ENCODE results near the gene UBXN2A. TPM values are rescaled to one million over a fixed set of nuclear protein-coding genes. Genes with fewer than 3 reads are reported as not detected.

The UBXN2A gene, protein sequence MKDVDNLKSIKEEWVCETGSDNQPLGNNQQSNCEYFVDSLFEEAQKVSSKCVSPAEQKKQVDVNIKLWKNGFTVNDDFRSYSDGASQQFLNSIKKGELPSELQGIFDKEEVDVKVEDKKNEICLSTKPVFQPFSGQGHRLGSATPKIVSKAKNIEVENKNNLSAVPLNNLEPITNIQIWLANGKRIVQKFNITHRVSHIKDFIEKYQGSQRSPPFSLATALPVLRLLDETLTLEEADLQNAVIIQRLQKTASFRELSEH
- 1 to 10 TPM; 7.6 to 7.7 TPM for total RNA-seq

- intact Hi-C loops (cut with micrococcal nuclease): loop anchor here (1.0 to 5.0 kb wide), 4 partner anchors 13 to 182 kb away; partner anchors contain the start of genes ATAD2B, FAM228B, PFN4 and SF3B6
These were observed at the start of gene UBXN2A for GRCh38 chr2:23939987-23940717. TSS of gene UBXN2A (plus strand) at chr2:23940463. CDS start at chr2:23958315, 17,852 bp downstream.

DNA sequence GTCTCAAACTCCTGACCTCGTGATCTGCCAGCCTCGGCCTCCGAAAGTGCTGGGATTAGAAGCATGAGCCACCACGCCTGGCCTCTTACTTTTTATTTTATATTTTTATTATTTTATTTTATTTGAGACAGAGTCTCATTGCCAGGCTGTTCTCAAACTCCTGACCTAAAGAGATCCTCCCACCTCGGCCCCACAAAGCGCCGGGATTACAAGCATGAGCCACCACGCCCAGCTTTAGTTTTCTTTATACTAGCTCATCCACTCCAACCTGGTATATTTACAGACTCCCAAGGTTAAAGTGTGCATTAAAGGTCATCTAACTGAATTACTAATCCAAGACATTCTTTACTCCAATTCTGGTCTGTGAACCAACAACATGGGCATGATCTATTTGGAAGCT lies 40.1 kb upstream of the UBXN2A start:
- Mint-ChIP-seq H3K9me3 (no peaks in the 10 kb centered on the region), H3K4me3 (no peak overlapping the region), H3K27ac (no peak overlapping the region), H3K4me1 (ENCODE audit: low read depth) (peaks cover 33% of the 10 kb centered on the region), H3K27me3 (ENCODE audit: low read depth) (no peaks in the 10 kb centered on the region), H3K36me3 (ENCODE audit: low read depth) (no peaks in the 10 kb centered on the region)
- intact Hi-C loops (cut with micrococcal nuclease): no loop called here
- CTCF ChIA-PET: interaction anchor here (1.3 kb wide), 1 partner anchor 27 kb away, joined by 3 read pairs; the partner anchor contains the start of gene ATAD2B
- no peak for DNase-seq

More at GRCh38 chr2:23939987-23940717, at the start of gene UBXN2A:
- Mint-ChIP-seq H3K27ac (peak within 1 kb of the TSS; percentile 84), H3K4me1 (ENCODE audit: low read depth) (peaks cover 15% of the 10 kb centered on the region), H3K4me3 (peak within 1 kb of the TSS; percentile 88), H3K27me3 (ENCODE audit: low read depth) (peaks cover 8% of the 10 kb centered on the region), H3K9me3 (no peaks in the 10 kb centered on the region), H3K36me3 (ENCODE audit: low read depth) (no peaks in the 10 kb centered on the region)
- peak; percentile 71 for DNase-seq
- CTCF ChIA-PET: interaction anchor here (0.6 to 3.6 kb wide), 7 partner anchors 12 to 165 kb away, joined by 3 to 36 read pairs (median 3); partner anchors contain the start of gene ATAD2B

DNA sequence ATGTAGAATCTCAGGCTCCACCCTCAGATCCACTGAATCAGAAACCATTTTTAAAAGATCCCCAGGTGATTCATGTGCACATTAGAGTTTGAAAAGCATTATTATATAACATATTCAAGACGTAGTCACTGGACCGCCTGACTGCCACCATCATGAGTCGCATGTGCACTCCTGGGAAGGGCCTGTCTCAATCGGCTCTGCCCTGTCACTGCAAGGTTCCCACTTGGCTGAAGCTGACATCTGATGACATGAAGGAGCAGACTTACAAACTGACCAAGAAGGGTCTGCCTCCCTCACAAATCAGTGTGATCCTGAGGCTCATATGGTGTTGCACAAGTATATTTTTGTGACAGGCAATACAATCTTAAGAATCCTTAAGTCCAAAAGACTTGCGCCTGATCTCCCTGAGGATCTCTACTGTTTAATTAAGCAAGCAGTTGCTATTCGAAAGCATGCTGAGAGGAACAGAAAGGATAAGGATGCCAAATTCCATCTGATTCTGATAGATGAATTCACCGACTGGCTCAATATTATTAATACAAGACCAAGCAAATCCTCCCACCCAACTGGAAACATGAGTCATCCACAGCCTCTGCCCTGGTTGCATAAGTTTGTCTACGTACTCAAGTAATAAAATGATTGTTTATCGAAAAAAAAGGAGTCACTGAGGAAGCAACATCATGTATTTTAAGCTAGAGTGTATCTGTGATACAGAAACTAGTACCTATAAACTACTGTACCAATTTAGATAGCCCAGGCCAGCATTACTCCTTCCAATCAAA lies 39.5 kb upstream of the UBXN2A start:
- Mint-ChIP-seq H3K4me1 (ENCODE audit: low read depth) (peaks cover 36% of the 10 kb centered on the region), H3K4me3 (no peak overlapping the region), H3K27ac (no peak overlapping the region), H3K9me3 (no peaks in the 10 kb centered on the region), H3K27me3 (ENCODE audit: low read depth) (no peaks in the 10 kb centered on the region), H3K36me3 (ENCODE audit: low read depth) (no peaks in the 10 kb centered on the region)
- CTCF ChIA-PET: interaction anchor here (0.7 to 1.2 kb wide), 2 partner anchors 14 to 192 kb away, joined by 3 read pairs; no protein-coding TSS in a partner anchor
- intact Hi-C loops (cut with micrococcal nuclease): no loop called here
- DNase-seq: no peak

GRCh38 chr2:23901966-23902846 lies 38.1 kb upstream of the UBXN2A start:
- Mint-ChIP-seq H3K9me3 (no peaks in the 10 kb centered on the region), H3K27me3 (ENCODE audit: low read depth) (no peaks in the 10 kb centered on the region), H3K27ac (no peak overlapping the region), H3K4me1 (ENCODE audit: low read depth) (peaks cover 35% of the 10 kb centered on the region), H3K36me3 (ENCODE audit: low read depth) (no peaks in the 10 kb centered on the region), H3K4me3 (no peak overlapping the region)
- intact Hi-C loops (cut with micrococcal nuclease): no loop called here
- no peak for DNase-seq
- CTCF ChIA-PET: interaction anchor here (0.6 kb wide), 1 partner anchor 55 kb away, joined by 3 read pairs; no protein-coding TSS in a partner anchor

- no peak for DNase-seq
- CTCF ChIA-PET: no interaction called here
These were observed 37.2 kb upstream of the UBXN2A start for GRCh38 chr2:23903034-23903433.

DNA sequence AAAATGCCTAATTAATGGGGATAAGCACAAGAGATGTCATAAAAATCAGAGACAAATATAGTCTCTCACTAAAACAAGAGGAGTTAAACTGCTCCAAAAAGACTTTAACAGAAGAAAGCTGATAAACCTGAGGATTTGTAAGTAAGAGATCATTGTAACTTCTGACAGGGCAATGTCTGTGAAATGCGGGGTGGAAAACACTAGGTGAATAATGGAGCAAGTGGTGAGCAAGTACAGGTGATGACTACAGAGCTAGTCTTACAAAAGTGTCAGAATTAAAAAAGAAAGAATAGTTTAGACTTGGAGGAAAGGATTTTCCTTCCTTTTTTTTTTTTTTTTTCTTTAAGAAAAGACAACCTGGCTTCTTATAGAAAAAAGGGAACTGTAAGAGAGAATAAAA lies 36.0 kb upstream of the UBXN2A start:
- DNase-seq: no peak
- H3K27me3 Mint-ChIP-seq (ENCODE audit: low read depth): no peaks in the 10 kb centered on the region
- H3K36me3 Mint-ChIP-seq (ENCODE audit: low read depth): no peaks in the 10 kb centered on the region
- intact Hi-C loops (cut with micrococcal nuclease): no loop called here
- peaks cover 33% of the 10 kb centered on the region for H3K4me1 Mint-ChIP-seq (ENCODE audit: low read depth)
- H3K27ac Mint-ChIP-seq: no peak overlapping the region
- H3K4me3 Mint-ChIP-seq: no peak overlapping the region
- H3K9me3 Mint-ChIP-seq: no peaks in the 10 kb centered on the region
- CTCF ChIA-PET: interaction anchor here (0.7 to 1.9 kb wide), 2 partner anchors 23 to 76 kb away, joined by 5 to 6 read pairs; partner anchors contain the start of gene ATAD2B

More at GRCh38 chr2:23903034-23903433, 37.2 kb upstream of the UBXN2A start:
- intact Hi-C loops (cut with micrococcal nuclease): no loop called here
- Mint-ChIP-seq H3K9me3 (no peaks in the 10 kb centered on the region), H3K4me3 (no peak overlapping the region), H3K36me3 (ENCODE audit: low read depth) (no peaks in the 10 kb centered on the region), H3K4me1 (ENCODE audit: low read depth) (peaks cover 35% of the 10 kb centered on the region), H3K27me3 (ENCODE audit: low read depth) (no peaks in the 10 kb centered on the region), H3K27ac (no peak overlapping the region)

DNA sequence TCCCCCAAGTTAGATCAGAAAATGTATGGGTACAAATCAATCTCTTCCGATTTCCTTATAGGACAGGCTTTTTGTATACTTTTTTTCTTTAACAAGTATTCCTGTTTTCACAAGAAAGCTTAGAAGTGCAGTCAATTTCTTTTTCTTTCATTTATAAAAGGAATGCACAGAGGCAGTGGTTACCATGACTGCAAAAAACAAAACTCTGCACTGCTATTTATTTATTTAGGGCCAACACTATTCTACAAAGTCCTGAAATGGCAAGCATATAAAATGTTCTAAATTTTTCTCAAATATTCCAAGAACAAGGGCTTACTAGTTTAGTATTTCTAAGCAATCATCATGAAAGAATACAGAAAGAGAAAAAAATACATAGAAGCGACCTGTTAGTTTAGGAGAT lies 35.6 kb upstream of the UBXN2A start:
- intact Hi-C loops (cut with micrococcal nuclease): no loop called here
- no peak for DNase-seq
- CTCF ChIA-PET: interaction anchor here (1.9 kb wide), 1 partner anchor 22 kb away, joined by 5 read pairs; the partner anchor contains the start of gene ATAD2B
- H3K9me3 Mint-ChIP-seq: no peaks in the 10 kb centered on the region
- H3K27me3 Mint-ChIP-seq (ENCODE audit: low read depth): no peaks in the 10 kb centered on the region
- H3K4me3 Mint-ChIP-seq: no peak overlapping the region
- peaks cover 33% of the 10 kb centered on the region for H3K4me1 Mint-ChIP-seq (ENCODE audit: low read depth)
- H3K27ac Mint-ChIP-seq: no peak overlapping the region
- H3K36me3 Mint-ChIP-seq (ENCODE audit: low read depth): no peaks in the 10 kb centered on the region

- no peaks in the 10 kb centered on the region for H3K27me3 Mint-ChIP-seq (ENCODE audit: low read depth)
- H3K9me3 Mint-ChIP-seq: no peaks in the 10 kb centered on the region
- no peak overlapping the region for H3K27ac Mint-ChIP-seq
- intact Hi-C loops (cut with micrococcal nuclease): no loop called here
- no peaks in the 10 kb centered on the region for H3K36me3 Mint-ChIP-seq (ENCODE audit: low read depth)
- CTCF ChIA-PET: interaction anchor here (1.9 kb wide), 1 partner anchor 22 kb away, joined by 5 read pairs; the partner anchor contains the start of gene ATAD2B
- peaks cover 33% of the 10 kb centered on the region for H3K4me1 Mint-ChIP-seq (ENCODE audit: low read depth)
- no peak for DNase-seq
- no peak overlapping the region for H3K4me3 Mint-ChIP-seq
These were observed 35.1 kb upstream of the UBXN2A start for GRCh38 chr2:23905155-23905554.

GRCh38 chr2:23912054-23912453 lies 28.2 kb upstream of the UBXN2A start:
- DNase-seq: no peak
- Mint-ChIP-seq H3K27ac (no peak overlapping the region), H3K36me3 (ENCODE audit: low read depth) (peaks cover 1% of the 10 kb centered on the region), H3K4me3 (no peak overlapping the region), H3K4me1 (ENCODE audit: low read depth) (peaks cover 29% of the 10 kb centered on the region), H3K27me3 (ENCODE audit: low read depth) (no peaks in the 10 kb centered on the region), H3K9me3 (no peaks in the 10 kb centered on the region)
- CTCF ChIA-PET: no interaction called here
- intact Hi-C loops (cut with micrococcal nuclease): no loop called here

DNA sequence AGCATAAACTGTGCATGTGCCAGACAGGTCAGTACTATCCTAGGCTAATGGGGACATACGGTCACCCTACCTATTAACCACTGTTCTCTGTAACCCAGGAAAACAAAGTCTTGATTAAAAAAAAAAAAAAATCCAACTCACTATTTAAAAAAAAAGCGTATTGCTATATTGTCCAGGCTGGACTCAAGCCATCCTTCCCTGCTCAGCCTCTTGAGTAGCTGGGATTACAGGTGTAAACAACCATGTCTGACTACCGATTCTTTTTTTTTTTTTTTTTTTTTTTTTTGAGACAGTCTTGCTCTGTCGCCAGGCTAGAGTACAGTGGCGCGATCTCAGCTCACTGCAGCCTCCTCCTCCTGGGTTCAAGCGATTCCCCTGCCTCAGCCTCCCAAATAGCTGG lies 24.9 kb upstream of the UBXN2A start:
- Mint-ChIP-seq H3K4me3 (no peak overlapping the region), H3K27me3 (ENCODE audit: low read depth) (no peaks in the 10 kb centered on the region), H3K27ac (no peak overlapping the region), H3K9me3 (no peaks in the 10 kb centered on the region), H3K4me1 (ENCODE audit: low read depth) (peaks cover 46% of the 10 kb centered on the region), H3K36me3 (ENCODE audit: low read depth) (peaks cover 1% of the 10 kb centered on the region)
- DNase-seq: no peak
- intact Hi-C loops (cut with micrococcal nuclease): no loop called here
- CTCF ChIA-PET: interaction anchor here (0.7 kb wide), 1 partner anchor 10 kb away, joined by 3 read pairs; no protein-coding TSS in a partner anchor

GRCh38 chr2:23916727-23917405 lies 23.4 kb upstream of the UBXN2A start:
- CTCF ChIA-PET: interaction anchor here (0.6 kb wide), 1 partner anchor 90 kb away, joined by 4 read pairs; no protein-coding TSS in a partner anchor
- no peak for DNase-seq
- intact Hi-C loops (cut with micrococcal nuclease): loop anchor here (1.0 kb wide), 1 partner anchor 9 kb away; no protein-coding TSS in a partner anchor

More at GRCh38 chr2:23916727-23917405, 23.4 kb upstream of the UBXN2A start:
- Mint-ChIP-seq H3K9me3 (no peaks in the 10 kb centered on the region), H3K27ac (no peak overlapping the region), H3K27me3 (ENCODE audit: low read depth) (no peaks in the 10 kb centered on the region), H3K4me1 (ENCODE audit: low read depth) (peaks cover 45% of the 10 kb centered on the region), H3K36me3 (ENCODE audit: low read depth) (peaks cover under 1% of the 10 kb centered on the region), H3K4me3 (no peak overlapping the region)
